Measurements from ENCODE around the gene MICAL3. TPM values are rescaled to one million over a fixed set of nuclear protein-coding genes. Genes with fewer than 3 reads are reported as not detected.
"Not testable (repeated sequence)": the region's sequence is repeated elsewhere in the genome, so short reads cannot be mapped to it uniquely, and the experiment has no call there.

The MICAL3 gene
- total and polyA plus RNA-seq, 9 of the 15 experiments (the other 6 are each of a cell fraction or from before 2014, with no cell fraction given) = 0.53 to 32.1 (median 12.3) TPM

DNA sequence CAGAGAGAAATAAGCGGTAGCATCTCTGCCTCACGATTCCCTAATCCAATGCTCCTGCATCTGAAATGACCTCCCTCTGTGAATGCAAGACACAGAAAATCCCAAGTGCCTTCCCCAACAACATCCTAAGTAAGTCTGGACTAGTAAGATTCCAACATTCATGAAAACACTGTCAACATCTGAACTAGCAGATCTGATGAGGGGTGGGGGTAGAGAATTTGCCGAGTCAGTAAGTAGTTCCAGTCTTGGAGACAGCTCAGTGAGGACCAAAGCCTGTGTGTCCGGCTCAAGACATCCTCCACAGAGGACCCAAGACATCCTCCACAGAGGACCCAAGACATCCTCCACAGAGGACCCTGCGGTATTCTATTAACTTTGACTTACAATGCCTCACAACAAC is 259.5 kb downstream of the MICAL3 start:
- peak; percentile 54 for TF ChIP-seq MAFG (tag; conservative IDR thresholded peaks at IDR 0.05)
- peak; percentile 78 for TF ChIP-seq ZNF316 (IDR thresholded peaks at IDR 0.05)
- TF ChIP-seq C11orf30 (IDR thresholded peaks at IDR 0.05; ENCODE audit: low read depth) = peak; percentile 77
- intact Hi-C loops (cut with micrococcal nuclease); H3K9ac ChIP-seq (ENCODE audit: insufficient read depth in 1 of 2, low read depth in 2 of 2, low read length in 2 of 2); H3K27ac ChIP-seq (ENCODE audit: extremely low read depth, low read depth, low read length); H3K9me3 ChIP-seq (replicated peaks; ENCODE audit: control insufficient read depth, insufficient read depth, low read depth, low read length); BruUV-seq (replicated peaks); H2AFZ ChIP-seq (ENCODE audit: low read depth, low read length); H3K4me3 ChIP-seq; CTCF ChIA-PET (ENCODE audit: low intra/inter-chr PET ratio); ATAC-seq; H3K9me1 ChIP-seq (ENCODE audit: control insufficient read depth, insufficient read depth, low read length); H3K27me3 ChIP-seq (ENCODE audit: control insufficient read depth in 2 of 2, insufficient read depth in 2 of 2, low read length in 2 of 2); DNase-seq (ENCODE audit: extremely low read depth in 1 of 4, low spot score in 3 of 4); H3K4me2 ChIP-seq (ENCODE audit: insufficient read depth, low read length); H3K36me3 ChIP-seq (ENCODE audit: control insufficient read depth, insufficient read depth, low read length); in situ Hi-C loops (cut with MboI): not testable (repeated sequence)
- peak; percentile 32 for FAIRE-seq
- Histone ChIP-seq H3K79me2 (ENCODE audit: control insufficient read depth, insufficient read depth, low read length) (peaks cover 76% of the 10 kb centered on the region), H3K4me1 (replicated peaks in 1 of 2; ENCODE audit: control insufficient read depth in 2 of 2, insufficient read depth in 2 of 2, low read length in 2 of 2) (peaks cover 0 to 17% of the 10 kb centered on the region in 2 experiments; a peak in 3 of 5 replicates), H4K20me1 (replicated peaks; ENCODE audit: control insufficient read depth, insufficient read depth, low read length) (peaks cover 37% of the 10 kb centered on the region)
- POLR2A ChIA-PET = interaction anchor here (0.8 to 1.3 kb wide), 3 partner anchors 14 to 315 kb away, joined by 3 to 4 read pairs (median 3); no protein-coding TSS in a partner anchor
- WGBS (ENCODE audit: insufficient coverage, low coverage, missing lambda C conversion rate) = 61% methylated on average over 5 of the region's 5 CpGs

DNA sequence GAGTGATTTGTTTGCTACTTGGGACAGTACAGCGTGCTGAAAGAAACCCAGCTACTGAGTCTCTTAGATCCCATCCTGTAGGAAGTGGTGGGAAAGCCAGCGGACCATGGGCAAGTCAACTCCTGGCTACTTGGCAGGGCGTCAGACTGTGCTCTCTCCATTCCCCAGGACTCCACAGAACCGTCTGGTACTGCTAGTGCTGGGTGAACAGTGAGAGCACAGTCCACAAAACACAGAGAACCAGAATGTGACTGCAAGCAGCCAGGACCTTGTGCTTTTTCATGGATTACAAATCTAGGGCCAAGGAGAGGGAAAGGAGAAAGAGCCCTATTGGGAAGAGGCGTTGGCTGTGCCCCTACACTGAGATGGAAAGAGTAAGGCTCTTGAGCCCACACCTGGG is 260.3 kb downstream of the MICAL3 start:
- CTCF ChIA-PET (ENCODE audit: low intra/inter-chr PET ratio) = no interaction called here
- TF ChIP-seq ZNF24 (IDR thresholded peaks at IDR 0.05) (no peak), SNRNP70 (optimal IDR thresholded peaks at IDR 0.05; ENCODE audit: low read depth, low read length) (no peak), NR2F6 (CRISPR knock-in tag; IDR thresholded peaks at IDR 0.05) (no peak), LARP7 (IDR thresholded peaks at IDR 0.05) (no peak), ESRRA (IDR thresholded peaks at IDR 0.05; ENCODE audit: borderline replicate concordance, low read depth) (no peak), ZNF146 (CRISPR knock-in tag; IDR thresholded peaks at IDR 0.05; ENCODE audit: unreplicated experiment) (no peak), NR1H2 (CRISPR knock-in tag; IDR thresholded peaks at IDR 0.05) (no peak), FOSL1 (tag; conservative IDR thresholded peaks at IDR 0.05) (no peak), ETS2 (tag; IDR thresholded peaks at IDR 0.05; ENCODE audit: borderline replicate concordance, poor library complexity, severe bottlenecking) (no peak), SAFB2 (IDR thresholded peaks at IDR 0.05; ENCODE audit: borderline replicate concordance, low read depth, low read length, severe bottlenecking) (no peak), ZSCAN32 (CRISPR knock-in tag; IDR thresholded peaks at IDR 0.05) (no peak)

More for the DNA sequence above, 260.3 kb downstream of the MICAL3 start:
- Histone ChIP-seq H3K4me3 (no peak overlapping the region), H3K79me2 (ENCODE audit: control insufficient read depth, insufficient read depth, low read length) (peaks cover 68% of the 10 kb centered on the region), H3K9ac (ENCODE audit: insufficient read depth in 1 of 2, low read depth in 2 of 2, low read length in 2 of 2) (no peak overlapping the region), H3K27me3 (ENCODE audit: control insufficient read depth in 2 of 2, insufficient read depth in 2 of 2, low read length in 2 of 2) (no peaks in the 10 kb centered on the region), H3K36me3 (ENCODE audit: control insufficient read depth, insufficient read depth, low read length) (peaks cover 6% of the 10 kb centered on the region), H3K4me1 (replicated peaks in 1 of 2; ENCODE audit: control insufficient read depth in 2 of 2, insufficient read depth in 2 of 2, low read length in 2 of 2) (peaks cover 0 to 11% of the 10 kb centered on the region in 2 experiments; a peak in 3 of 5 replicates), H3K9me3 (replicated peaks; ENCODE audit: control insufficient read depth, insufficient read depth, low read depth, low read length) (no peaks in the 10 kb centered on the region), H3K27ac (ENCODE audit: extremely low read depth, low read depth, low read length) (no peak overlapping the region), H2AFZ (ENCODE audit: low read depth, low read length) (no peak overlapping the region), H3K4me2 (ENCODE audit: insufficient read depth, low read length) (no peak overlapping the region), H4K20me1 (replicated peaks; ENCODE audit: control insufficient read depth, insufficient read depth, low read length) (peaks cover 29% of the 10 kb centered on the region), H3K9me1 (ENCODE audit: control insufficient read depth, insufficient read depth, low read length) (no peaks in the 10 kb centered on the region)
- no peak for DNase-seq (ENCODE audit: extremely low read depth in 1 of 4, low spot score in 3 of 4)
- peak; percentile 27 for ATAC-seq
- intact Hi-C loops (cut with micrococcal nuclease) (no loop called here), in situ Hi-C loops (cut with MboI) (no loop called here)
- no peak for FAIRE-seq
- BruUV-seq (replicated peaks) = no TSS peak
- POLR2A ChIA-PET = no interaction called here
- WGBS (ENCODE audit: insufficient coverage, low coverage, missing lambda C conversion rate) = 70% methylated on average over 5 of the region's 5 CpGs

Measured in K562 (cell line).